GM12878 (cell line): ENCODE measurements around the gene POLD4.

Experiments
- CBX5 ChIP-seq: sonication (generic); IDR thresholded peaks from 2 replicates; pipeline ENCODE4 v1.6.1; 2016; ENCODE audit warnings: low read depth, moderate library complexity, mild to moderate bottlenecking, inconsistent platforms
- E2F8 ChIP-seq: fragments of 450-650 bp; IDR thresholded peaks from 2 replicates; pipeline ENCODE4 v1.6.1; 2018; ENCODE audit warnings: mild to moderate bottlenecking, low read depth, moderate library complexity; ENCODE audit not compliant: partially characterized antibody

GRCh38 chr11:67311051-67311555 lies 42.2 kb downstream of the POLD4 start:
- TF ChIP-seq E2F8 (no peak), CBX5 (no peak)
